CD1c-positive myeloid dendritic cell (primary cell): ENCODE results near the gene USP38.
"Not testable (repeated sequence)": the region's sequence is repeated elsewhere in the genome, so short reads cannot be mapped to it uniquely, and the experiment has no call there.

Experiments
- DNase-seq: peaks from one replicate; pipeline ENCODE4 v3.0.0-alpha.2; 2016; ENCODE audit errors: extremely low spot score

USP38 gene

GRCh38 chr4:143203577-143203976 lies 18.9 kb downstream of the USP38 start:
- no peak for DNase-seq

- DNase-seq: no peak
Measured at GRCh38 chr4:143207555-143207954, 22.8 kb downstream of the USP38 start.

GRCh38 chr4:143212566-143212965 lies 27.8 kb downstream of the USP38 start:
- no peak for DNase-seq

- DNase-seq: no peak
Measured at GRCh38 chr4:143215873-143216272, 31.2 kb downstream of the USP38 start.

- DNase-seq: no peak
Measured at GRCh38 chr4:143224255-143224654, 39.5 kb downstream of the USP38 start.

- no peak for DNase-seq
Measured at GRCh38 chr4:143225167-143225566, 40.5 kb downstream of the USP38 start.

- peak; percentile 50 for DNase-seq
Measured at GRCh38 chr4:143230683-143231082, 46.0 kb downstream of the USP38 start.

GRCh38 chr4:143232277-143232676 lies 47.6 kb downstream of the USP38 start:
- no peak for DNase-seq

GRCh38 chr4:143234153-143234552 lies 49.4 kb downstream of the USP38 start:
- DNase-seq: no peak

- not testable (repeated sequence) for DNase-seq
Measured at GRCh38 chr4:143237195-143237594, 52.5 kb downstream of the USP38 start.

- no peak for DNase-seq
Measured at GRCh38 chr4:143240939-143241679, 56.4 kb downstream of the USP38 start.

- DNase-seq: no peak
Measured at GRCh38 chr4:143241892-143242291, 57.2 kb downstream of the USP38 start.

- no peak for DNase-seq
Measured at GRCh38 chr4:143243041-143243440, 58.3 kb downstream of the USP38 start.

GRCh38 chr4:143246977-143247376 lies 62.3 kb downstream of the USP38 start:
- DNase-seq: no peak

GRCh38 chr4:143247866-143248265 lies 63.1 kb downstream of the USP38 start:
- DNase-seq: no peak

GRCh38 chr4:143248827-143249226 lies 64.1 kb downstream of the USP38 start:
- DNase-seq: no peak

- no peak for DNase-seq
Measured at GRCh38 chr4:143250617-143251016, 65.9 kb downstream of the USP38 start.

- no peak for DNase-seq
Measured at GRCh38 chr4:143251348-143251747, 66.6 kb downstream of the USP38 start.

GRCh38 chr4:143251779-143252178 lies 67.1 kb downstream of the USP38 start:
- no peak for DNase-seq

GRCh38 chr4:143252478-143252877 lies 67.8 kb downstream of the USP38 start:
- no peak for DNase-seq

- DNase-seq: no peak
Measured at GRCh38 chr4:143253166-143253565, 68.4 kb downstream of the USP38 start.

- DNase-seq: no peak
Measured at GRCh38 chr4:143254491-143255226, 69.9 kb downstream of the USP38 start.

- DNase-seq: no peak
Measured at GRCh38 chr4:143256456-143256855, 71.7 kb downstream of the USP38 start.
